OCI-LY1 (cell line): Measurements from ENCODE around the gene ABHD3.

Source experiments
- H2AFZ ChIP-seq: fragments of 200-600 bp; sonication (generic), shearing (Covaris generic); 2 replicates; pipeline ENCODE4 v1.6.0; 2014; ENCODE audit warnings: antibody characterized with exemption, mild to moderate bottlenecking, low read length
- H3F3A ChIP-seq: fragments of 200-600 bp; sonication (generic), shearing (Covaris generic); 2 replicates; pipeline ENCODE4 v1.6.0; 2014; ENCODE audit warnings: mild to moderate bottlenecking, antibody characterized with exemption, low read length, moderate library complexity; ENCODE audit not compliant: insufficient read depth
- H3K27ac ChIP-seq: fragments of 200-600 bp; sonication (generic); 2 replicates; pipeline ENCODE4 v1.5.1; 2014; ENCODE audit warnings: low read length, mixed run types, mild to moderate bottlenecking, low read depth; ENCODE audit not compliant: poor library complexity, severe bottlenecking
- H3K27me3 ChIP-seq: fragments of 200-600 bp; sonication (generic); 2 replicates; pipeline ENCODE4 v1.6.0; 2014; ENCODE audit warnings: antibody characterized with exemption, mild to moderate bottlenecking, low read length, moderate library complexity; ENCODE audit not compliant: insufficient read depth
- H3K36me3 ChIP-seq: fragments of 200-600 bp; sonication (generic); 2 replicates; pipeline ENCODE4 v1.6.1; 2014; ENCODE audit warnings: mild to moderate bottlenecking, antibody characterized with exemption, low read length, moderate library complexity, mixed read lengths; ENCODE audit not compliant: insufficient read depth
- H3K4me1 ChIP-seq: fragments of 200-600 bp; sonication (generic); 2 replicates; pipeline ENCODE4 v1.5.1; 2014; ENCODE audit warnings: mild to moderate bottlenecking, low read length, moderate library complexity; ENCODE audit not compliant: insufficient read depth, severe bottlenecking
- H3K4me2 ChIP-seq: fragments of 200-600 bp; sonication (generic), shearing (Covaris generic); 2 replicates; pipeline ENCODE4 v1.6.1; 2014; ENCODE audit warnings: low read length
- H3K4me3 ChIP-seq: fragments of 200-600 bp; sonication (generic); 2 replicates; pipeline ENCODE4 v1.5.1; 2014; ENCODE audit warnings: low read length, low read depth, mild to moderate bottlenecking, mixed read lengths; ENCODE audit not compliant: poor library complexity, severe bottlenecking
- H3K79me2 ChIP-seq: fragments of 200-600 bp; shearing (Covaris generic); 2 replicates; pipeline ENCODE4 v1.6.1; 2016; ENCODE audit warnings: mixed run types, low read length, mixed read lengths; ENCODE audit not compliant: insufficient read depth
- H3K9ac ChIP-seq: fragments of 200-600 bp; sonication (generic), shearing (Covaris generic); 2 replicates; pipeline ENCODE4 v1.6.1; 2014; ENCODE audit warnings: mild to moderate bottlenecking, low read length, mixed read lengths
- H3K9me2 ChIP-seq: fragments of 200-600 bp; sonication (generic), shearing (Covaris generic); 2 replicates; pipeline ENCODE4 v1.6.1; 2014; ENCODE audit warnings: low read depth, mild to moderate bottlenecking, low read length, mixed read lengths
- H3K9me3 ChIP-seq: fragments of 200-600 bp; shearing (Covaris generic); 2 replicates; pipeline ENCODE4 v1.6.1; 2014; ENCODE audit warnings: low read length, mixed read lengths
- H4K20me1 ChIP-seq: fragments of 200-600 bp; sonication (generic), shearing (Covaris generic); 2 replicates; pipeline ENCODE4 v1.6.0; 2016; ENCODE audit warnings: mild to moderate bottlenecking, low read length; ENCODE audit not compliant: insufficient read depth
- CTCF ChIP-seq: fragments of 200-600 bp; sonication (generic), shearing (Covaris generic); IDR thresholded peaks from 2 replicates; pipeline ENCODE4 v1.5.1; 2017; ENCODE audit warnings: mild to moderate bottlenecking, antibody characterized with exemption, low read length, moderate library complexity, mixed read lengths
- EZH2 ChIP-seq: fragments of 200-600 bp; sonication (generic), shearing (Covaris generic); IDR thresholded peaks from 2 replicates; pipeline ENCODE4 v1.8.0; 2017; ENCODE audit warnings: borderline replicate concordance, mixed run types, mild to moderate bottlenecking, antibody characterized with exemption, low read length, moderate library complexity, mixed read lengths

Gene ABHD3

DNA sequence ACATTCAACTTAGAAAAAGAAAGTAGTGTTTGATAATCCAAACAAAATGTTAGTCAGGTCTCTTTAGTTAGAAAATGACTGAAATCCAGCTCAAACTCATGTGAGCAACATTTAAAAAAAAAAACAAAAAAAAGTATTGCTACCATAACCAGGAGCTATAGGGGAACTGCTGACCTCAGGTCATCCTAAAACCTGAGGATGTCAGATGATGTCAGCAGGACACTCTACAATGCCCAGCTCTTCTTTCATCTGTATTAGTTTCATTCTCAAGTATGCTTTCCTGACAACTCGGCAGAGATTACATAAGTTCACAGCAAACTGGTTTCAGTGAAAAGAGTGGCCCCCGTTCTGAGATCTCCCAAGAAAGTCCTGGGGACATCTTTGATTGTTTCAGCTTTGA, 99.9 kb downstream of the ABHD3 start:
- Histone ChIP-seq H2AFZ (peak overlapping the region; percentile 50), H3K9ac (no peak overlapping the region), H3K27ac (no peak overlapping the region), H3K9me2 (no peaks in the 10 kb centered on the region), H3K9me3 (no peaks in the 10 kb centered on the region), H4K20me1 (no peaks in the 10 kb centered on the region), H3K36me3 (no peaks in the 10 kb centered on the region), H3K27me3 (no peaks in the 10 kb centered on the region), H3K4me1 (peaks cover 34% of the 10 kb centered on the region), H3K4me2 (no peak overlapping the region), H3K79me2 (no peaks in the 10 kb centered on the region; the same call in 1 of the 2 replicates), H3K4me3 (no peak overlapping the region), H3F3A (no peaks in the 10 kb centered on the region)
- no peak for TF ChIP-seq CTCF
- no peak for TF ChIP-seq EZH2

DNA sequence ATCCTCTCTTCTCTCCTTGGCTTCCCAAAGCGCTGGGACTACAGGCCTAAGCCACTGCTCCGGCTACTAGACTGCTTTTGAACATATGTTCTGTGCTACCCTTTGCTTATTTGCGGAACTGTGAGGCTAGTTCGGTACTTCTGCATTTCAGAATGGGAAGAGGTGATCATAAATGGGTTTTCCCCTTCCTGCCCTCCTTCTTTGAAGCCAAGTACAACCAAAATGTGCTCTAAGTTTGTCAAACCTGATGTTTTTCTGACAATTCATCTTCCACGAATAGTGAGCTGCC, 102.3 kb downstream of the ABHD3 start:
- Histone ChIP-seq H3F3A (no peaks in the 10 kb centered on the region), H2AFZ (no peak overlapping the region), H3K4me2 (no peak overlapping the region), H4K20me1 (no peaks in the 10 kb centered on the region), H3K27me3 (no peaks in the 10 kb centered on the region), H3K79me2 (peaks cover 23% of the 10 kb centered on the region), H3K4me1 (peaks cover 49% of the 10 kb centered on the region), H3K27ac (peak overlapping the region; percentile 95), H3K4me3 (no peak overlapping the region), H3K9me2 (no peaks in the 10 kb centered on the region), H3K9me3 (no peaks in the 10 kb centered on the region), H3K9ac (no peak overlapping the region), H3K36me3 (no peaks in the 10 kb centered on the region)
- TF ChIP-seq CTCF (no peak), EZH2 (no peak)
